IPS-NIHi7 (cell line): ENCODE measurements around the gene MEX3D.
"Not testable (repeated sequence)": the region's sequence is repeated elsewhere in the genome, so short reads cannot be mapped to it uniquely, and the experiment has no call there.

Experiments
- DNase-seq: peaks from one replicate; pipeline ENCODE4 v3.0.0; 2012; ENCODE audit warnings: mixed read lengths; ENCODE audit errors: extremely low spot score

The MEX3D gene

DNA sequence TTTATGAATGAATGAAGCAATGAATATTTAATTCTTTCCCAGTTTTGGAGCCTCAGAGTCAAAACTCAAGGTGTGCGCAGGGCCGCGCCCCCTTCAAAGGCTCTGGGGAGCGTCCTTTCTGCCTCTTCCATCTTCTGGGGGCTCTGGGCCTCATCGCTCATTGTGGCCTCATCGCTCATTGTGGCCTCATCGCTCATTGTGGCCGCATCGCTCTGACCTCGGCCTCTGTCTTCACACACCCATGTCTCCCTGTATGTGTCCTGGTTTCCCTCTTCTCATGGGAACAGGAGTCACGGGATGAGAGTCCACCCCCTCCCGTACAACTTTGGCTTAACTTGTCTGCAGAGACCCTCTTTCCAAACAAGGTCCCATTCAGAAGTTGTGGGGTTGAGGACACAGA lies 3.2 kb upstream of the MEX3D start:
- no peak for DNase-seq

DNA sequence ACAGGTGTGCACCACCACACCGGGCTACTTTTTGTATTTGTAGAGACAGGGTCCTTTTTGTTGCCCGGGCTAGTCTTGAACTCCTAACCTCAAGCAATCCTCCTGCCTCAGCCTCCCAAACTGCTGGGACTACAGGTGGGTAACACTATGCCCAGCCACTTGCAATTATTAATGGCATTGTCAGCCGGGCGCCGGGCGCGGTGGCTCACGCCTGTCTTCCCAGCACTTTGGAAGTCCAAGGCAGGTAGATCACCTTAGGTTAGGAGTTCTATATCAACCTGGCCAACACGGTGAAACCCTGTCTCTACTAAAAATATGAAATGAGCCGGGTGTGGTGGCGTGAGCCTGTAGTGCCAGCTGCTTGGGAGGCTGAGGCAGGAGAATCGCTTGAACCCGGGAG lies 2.7 kb upstream of the MEX3D start:
- DNase-seq, result no peak

DNA sequence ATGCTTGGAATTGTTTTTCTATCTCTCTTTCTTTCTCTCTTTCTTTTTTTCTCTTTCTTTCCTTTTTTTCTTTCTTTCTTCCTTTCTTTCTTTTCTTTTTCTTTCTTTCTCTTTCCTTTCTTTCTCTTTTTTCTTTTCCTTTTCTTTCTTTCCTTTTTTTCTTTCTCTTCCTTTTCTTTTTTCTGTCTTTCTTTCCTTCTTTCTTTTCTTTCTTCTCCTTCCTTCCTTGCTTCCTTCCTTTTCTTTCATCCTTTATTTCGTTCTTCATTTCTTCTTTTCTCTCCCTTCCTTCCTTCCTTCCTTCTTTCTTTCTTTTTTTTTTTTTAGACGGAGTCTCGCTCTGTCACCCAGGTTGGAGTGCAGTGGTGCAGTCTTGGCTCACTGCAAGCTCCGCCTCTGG lies 1.9 kb upstream of the MEX3D start:
- no peak for DNase-seq

DNA sequence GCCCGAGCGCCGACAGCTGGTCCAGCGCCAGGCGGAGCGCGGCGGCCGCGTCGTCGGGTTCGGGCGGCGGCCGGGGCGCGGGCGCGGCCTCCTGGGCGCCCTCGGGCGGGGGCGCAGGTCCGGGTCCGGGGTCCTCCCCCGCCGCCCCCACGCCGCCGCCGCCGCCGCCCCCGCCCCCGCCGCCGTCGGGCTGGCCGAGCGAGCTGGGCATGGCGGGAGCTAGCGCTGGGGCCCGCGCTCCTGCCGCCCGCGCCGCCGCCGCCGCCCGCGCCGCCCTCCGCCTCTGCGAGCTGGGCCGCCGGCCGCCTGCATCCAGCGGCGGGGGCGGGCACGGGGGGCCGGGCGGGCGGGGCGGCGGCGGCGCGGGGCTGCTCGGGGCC lies 287 bp downstream of the MEX3D start:
- DNase-seq, result no peak

DNA sequence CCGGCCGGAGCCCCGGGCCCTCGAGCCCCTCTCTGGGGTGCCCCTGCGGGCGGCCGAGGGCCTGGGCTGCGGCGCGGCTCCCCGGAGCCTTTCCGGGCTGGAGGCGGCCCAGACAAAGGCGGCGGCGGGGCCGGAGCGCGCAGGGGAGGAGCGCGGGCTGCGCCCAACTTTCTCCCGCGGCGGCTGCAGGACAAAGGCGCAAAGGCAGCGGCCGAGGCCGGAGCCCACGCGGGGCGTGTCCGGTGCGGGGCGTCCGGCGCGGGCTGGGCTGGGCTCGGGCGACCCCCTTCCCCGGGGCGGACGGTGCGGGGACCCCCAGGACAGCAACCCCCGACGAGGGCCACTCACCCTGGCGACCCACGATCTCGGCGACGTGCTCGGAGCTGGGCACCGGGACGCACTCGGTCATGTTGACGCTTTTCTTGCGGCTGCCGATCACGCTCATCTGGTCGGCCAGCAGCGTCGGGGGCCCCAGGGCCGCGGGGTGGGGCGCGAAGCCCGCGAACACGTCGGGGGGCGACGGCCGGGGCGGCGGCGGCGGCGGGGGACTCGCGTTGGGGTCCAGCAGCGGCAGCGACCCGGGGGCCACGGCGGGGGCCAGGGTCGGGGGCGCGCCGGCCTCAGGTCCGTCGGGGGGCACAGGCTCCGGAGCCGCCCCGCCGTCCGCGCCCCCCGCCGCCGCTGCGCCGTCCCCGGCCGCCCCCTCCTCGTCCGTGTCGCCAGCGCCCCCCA lies 843 bp downstream of the MEX3D start:
- DNase-seq, result no peak

DNA sequence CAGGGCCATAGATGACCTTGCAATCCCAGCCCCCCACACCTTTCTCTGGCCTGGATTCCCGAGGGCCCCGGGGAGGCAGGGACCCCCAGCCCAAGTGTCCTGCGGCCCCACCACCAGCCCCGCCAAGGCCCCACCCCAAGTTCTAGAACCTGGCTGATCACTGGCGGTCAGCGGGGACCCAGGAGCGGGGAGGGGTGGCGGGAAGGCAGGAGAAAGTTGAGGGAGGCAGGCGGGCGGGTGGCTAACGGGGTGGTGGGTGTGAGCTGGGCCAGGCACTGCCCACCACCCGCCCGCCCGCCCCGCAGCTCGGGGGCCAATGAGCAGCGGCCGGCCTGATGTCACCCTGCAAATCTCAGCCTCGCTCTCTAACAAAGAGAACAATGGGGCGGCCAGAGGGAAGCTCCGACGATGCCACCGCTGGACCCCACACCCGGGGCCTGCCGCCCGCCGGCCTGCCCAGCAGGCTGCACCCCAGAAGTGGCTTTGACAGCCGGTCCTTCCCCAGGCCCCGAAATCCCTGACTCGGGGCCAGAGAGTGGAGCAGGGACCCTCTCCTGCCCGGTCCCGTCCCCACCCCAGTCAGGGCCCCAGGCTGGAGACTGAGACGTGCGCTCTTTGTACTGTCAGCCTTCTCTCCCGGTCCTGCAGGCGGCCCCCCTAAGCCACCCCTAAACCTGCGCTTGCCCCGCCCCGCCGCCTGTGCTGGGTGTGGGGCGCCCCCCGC lies 1.6 kb downstream of the MEX3D start:
- peak; percentile 95 for DNase-seq

DNA sequence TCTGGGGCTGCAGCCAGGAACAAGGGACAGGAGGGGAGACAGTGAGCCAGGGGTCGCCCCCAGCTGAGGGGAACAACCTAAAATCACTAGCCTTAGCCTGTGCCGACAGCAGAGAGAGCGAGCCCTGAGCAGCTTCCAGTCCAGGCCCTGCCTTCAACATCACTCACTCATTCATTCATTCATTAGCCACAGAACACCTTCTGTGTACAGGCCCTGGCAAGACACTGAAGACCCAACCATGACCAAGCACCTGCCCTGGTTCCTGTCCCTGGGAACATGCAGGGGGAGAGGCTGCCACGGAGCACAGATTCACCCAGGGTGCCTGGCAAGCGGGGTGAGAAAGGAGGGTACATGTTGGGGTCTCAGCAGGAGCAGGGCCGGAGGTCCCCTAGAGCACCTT lies 4.9 kb downstream of the MEX3D start:
- no peak for DNase-seq

DNA sequence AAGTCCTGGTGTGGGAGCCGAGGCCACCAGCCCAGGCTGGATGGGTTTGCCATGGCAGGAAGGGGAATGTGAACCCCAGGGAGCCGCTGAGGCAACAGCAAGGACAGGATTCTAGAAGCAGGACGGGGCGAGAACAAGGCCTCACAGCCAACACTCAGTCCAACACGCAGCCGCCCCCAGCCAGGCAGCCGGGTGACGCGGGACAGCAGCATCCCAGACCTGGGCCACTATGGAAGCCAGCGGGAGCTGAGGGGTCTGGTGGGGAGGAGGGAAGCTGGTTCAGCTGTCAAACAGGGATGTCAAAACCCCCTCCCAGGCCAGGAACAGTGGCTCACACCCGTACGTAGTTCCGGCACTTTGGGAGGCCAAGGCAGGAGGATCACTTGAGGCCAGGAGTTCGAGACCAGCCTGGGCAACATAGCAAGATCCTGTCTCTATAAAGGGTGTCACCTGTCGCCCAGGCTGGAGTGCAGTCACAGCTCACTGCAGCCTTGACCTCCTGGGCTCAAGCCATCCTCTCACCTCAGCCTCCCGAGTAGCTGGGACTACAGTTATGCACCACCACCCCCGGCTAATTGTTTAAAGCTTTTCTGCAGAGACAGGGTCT lies 6.8 kb downstream of the MEX3D start:
- DNase-seq, result no peak

DNA sequence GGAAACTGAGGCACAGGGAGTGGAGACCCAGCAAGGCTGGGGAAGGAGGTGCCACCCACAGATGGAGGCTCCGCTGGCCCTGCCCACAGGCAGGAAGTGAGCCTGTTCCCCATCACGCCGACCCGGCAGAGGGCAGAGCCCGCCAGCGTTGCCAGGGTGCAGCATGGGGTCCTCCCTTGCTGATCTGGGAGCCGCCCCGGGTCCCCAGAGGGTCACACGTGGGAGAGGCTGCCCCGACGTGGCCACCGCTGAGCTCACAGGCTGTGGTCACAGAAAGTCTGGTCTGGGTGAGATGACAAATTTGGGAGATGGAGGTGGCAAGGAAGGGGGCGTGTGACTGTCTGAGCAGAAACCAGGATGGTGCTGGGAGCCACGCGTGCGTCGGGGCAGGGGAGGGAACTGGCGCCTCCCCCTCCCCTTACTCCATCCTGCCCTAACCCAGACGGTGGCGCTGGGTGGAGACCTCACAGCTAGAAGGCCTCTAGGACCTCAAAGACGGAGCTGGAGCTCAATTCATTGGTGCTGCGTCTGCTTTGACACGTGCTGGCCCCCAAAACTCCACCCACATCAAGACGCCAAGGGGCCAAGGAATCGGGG lies 7.7 kb downstream of the MEX3D start:
- no peak for DNase-seq

DNA sequence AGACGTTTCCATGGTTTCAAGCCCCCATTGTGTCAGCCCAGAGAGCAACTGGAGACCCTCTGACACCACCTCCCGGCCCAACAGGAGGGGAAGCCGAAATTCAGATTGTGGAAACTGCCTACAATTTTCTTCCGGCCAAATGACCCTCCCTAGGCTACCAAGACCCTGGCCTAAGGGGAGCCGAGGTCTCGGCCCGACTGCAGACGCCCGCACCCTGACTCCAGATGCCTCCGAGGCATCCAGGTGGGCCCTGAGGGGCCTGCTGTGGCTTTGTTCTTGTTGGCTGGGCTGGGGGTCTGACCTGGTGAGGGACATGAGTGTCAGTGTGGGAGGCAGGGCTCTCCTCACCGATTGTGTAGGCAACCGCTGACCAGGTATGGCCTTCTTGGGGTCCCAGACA lies 9.6 kb downstream of the MEX3D start:
- DNase-seq, result no peak

DNA sequence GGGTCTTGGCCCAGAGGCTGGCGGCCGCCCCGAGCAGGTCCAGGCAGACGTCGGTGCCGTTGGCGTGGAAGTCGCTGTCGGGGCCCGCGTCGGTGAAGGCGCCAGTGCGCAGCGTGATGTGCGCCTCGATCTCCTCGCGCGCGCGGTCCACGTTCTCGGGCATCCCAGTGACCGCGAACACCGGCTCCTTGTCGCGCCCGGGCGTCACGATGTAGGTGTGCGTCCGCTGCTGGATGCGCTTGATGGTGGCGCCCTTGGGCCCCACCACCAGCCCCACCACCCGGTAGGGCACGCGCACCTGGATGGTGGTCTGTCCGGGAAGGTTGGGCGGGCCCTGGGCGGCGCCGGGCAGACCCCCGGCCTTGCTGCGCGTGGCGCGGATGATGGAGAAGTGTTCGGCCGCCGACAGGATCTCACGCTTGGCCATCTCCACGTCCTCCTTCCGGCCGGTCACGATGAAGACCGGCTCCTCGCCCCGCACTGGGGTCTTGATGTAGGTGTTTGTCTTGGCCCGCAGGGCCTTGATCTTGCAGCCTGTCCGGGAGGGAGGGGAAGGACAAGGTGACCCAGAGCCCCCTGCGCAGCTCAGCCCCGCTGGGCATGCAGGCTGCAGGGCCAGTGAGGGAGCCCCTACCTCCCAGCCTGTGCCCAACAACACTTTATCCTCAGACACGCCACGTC lies 11.6 kb downstream of the MEX3D start:
- DNase-seq, result no peak

DNA sequence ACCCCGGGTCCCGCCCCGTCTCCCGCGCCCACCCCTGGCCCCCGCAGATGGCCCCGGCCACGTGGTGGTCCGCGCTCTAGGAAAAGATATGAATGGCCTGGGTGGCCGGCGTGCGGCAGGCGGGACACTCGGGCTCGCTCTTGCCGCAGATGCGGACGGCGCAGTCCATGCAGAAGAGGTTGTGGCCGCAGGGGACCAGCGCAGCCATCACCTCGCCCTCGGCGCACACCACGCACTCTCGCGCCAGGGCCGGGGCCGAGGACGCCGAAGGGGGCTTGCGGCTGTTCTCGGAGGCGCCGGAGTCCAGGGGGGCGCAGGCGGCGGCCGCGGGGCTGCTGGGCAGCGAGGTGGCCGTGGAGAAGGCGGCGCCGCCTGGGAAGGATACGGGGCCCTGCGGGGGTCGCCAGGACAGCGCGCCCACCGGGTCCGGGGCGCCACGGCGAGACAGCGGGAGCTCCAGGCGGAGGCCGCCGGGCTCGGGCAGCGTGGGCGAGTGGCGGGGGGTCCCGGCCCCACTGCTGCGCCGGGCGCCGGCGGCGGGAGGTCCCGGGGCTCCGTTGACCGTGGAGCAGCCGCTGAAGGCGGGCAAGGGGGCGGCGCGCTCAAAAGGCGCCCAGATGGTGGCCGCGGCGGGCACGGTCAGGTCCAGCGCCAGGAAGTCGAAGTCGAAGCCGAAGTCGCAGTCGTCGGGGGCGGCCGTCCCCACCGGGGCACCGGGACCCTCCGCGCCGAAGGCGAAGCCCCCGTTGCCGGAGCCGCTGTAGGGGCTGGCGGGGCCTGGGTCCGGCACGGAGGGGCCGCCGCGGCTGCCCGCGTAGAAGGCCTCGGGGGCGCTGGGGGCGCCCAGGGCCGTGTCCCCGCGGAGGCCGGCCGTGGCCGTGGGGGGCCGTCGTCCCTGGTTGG lies 12.4 kb downstream of the MEX3D start:
- DNase-seq, result no peak

DNA sequence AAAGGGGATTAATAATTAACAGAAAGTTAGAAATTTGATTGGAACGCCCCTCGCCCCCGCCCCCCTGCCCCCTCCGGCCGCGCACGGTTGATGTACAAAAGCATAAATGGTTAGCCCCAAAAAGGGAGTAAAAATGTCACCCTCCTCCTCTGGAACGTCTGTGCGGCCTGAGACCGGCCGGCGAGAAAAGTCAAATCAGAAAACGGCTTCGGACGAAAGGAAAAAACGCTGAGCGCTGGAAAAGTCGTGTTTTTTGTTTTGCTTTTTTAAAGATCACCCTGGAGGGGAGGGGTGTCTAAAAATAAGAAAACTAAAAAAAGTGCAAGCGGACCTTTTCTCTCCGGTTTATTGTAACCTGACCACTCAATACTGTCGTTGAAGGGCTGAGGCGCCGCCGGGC lies 13.2 kb downstream of the MEX3D start:
- DNase-seq, result no peak

DNA sequence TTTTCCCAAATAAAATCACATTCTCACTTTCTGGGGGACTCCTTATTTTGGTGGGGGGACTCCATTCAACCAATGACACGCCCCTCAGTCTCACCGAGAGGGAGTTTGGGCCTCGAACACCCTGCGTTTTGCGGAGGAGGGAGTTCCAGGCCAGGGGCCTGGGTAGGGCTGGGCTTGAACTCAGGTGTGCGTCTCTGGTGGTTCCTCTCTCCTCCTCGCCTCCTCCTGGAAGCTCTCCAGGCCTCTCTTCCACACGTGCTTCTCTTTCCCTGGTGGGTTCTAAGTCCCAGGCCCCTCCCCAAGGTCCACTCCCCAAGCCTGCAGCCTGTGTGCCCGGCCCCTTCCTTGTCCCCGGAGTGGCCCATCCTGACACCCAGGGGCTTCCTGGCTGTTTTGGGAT lies 14.7 kb downstream of the MEX3D start:
- no peak for DNase-seq

DNA sequence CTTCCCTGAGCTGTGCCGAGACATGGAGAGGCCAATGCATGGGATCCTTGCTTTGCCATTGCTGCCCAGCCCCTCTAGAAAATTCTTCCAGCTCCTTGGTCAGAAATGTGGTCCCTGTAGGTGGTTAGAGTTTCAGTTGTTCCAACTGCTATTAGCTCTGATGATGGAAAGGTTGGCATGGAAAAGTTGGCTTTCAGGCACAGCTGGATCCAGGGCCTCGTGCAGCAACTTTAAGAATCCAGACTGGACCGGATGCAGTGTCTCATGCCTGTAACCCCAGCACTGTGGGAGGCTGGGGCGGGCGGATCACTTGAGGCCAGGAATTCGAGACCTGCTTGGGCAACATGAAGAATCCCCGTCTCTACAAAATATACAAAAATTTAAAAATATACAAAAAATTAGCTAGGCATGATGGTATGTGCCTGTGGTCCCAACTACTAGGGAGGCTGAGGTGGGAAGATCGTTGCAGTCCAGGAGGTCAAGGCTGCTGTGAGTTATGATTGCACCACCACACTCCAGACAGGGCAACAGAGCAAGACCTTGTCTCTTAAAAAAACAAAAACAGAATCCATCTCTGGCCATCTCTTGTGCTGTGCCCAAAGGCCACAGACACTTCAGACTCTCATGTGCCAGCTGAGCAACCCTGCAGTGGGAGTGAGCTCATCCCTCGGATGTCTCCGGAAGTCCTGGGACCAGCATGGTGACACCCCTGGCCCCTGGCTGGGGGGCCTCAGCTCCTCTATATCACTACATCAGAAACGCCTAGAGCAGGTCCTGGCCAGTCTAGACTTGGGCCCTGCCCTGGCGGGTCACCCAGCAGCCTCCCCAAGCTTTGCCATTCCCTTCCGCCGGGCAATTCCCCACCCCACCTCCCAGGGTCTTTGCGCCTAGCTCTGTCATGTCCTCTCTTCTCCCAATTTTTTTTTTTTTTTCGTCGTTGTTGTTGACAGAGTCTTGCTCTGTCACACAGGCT lies 16.8 kb downstream of the MEX3D start:
- no peak for DNase-seq

DNA sequence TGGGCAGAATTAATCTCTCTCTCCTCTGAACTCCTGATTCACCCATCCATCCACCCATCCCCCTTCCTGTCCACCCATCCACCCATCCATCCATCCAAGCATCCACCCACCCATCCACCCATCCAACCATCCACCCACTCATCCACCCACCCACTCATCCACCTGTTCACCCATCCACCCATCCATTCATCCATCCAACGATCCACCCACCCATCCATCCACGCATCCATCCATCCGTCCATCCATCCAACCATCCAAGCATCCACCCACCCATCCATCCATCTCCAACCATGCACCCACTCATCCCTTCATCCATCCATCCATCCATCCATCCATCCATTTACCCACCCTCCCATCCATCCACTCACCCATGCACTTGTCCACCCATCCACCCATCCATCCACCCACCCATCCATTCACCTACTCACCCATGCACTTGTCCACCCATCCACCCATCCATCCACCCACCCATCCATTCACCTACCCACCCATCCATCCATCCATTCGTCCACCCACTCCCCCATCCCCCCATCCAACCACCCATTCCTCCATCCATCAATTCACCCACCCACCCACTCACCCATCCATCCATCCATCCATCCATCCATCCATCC lies 18.7 kb downstream of the MEX3D start:
- DNase-seq, result no peak

DNA sequence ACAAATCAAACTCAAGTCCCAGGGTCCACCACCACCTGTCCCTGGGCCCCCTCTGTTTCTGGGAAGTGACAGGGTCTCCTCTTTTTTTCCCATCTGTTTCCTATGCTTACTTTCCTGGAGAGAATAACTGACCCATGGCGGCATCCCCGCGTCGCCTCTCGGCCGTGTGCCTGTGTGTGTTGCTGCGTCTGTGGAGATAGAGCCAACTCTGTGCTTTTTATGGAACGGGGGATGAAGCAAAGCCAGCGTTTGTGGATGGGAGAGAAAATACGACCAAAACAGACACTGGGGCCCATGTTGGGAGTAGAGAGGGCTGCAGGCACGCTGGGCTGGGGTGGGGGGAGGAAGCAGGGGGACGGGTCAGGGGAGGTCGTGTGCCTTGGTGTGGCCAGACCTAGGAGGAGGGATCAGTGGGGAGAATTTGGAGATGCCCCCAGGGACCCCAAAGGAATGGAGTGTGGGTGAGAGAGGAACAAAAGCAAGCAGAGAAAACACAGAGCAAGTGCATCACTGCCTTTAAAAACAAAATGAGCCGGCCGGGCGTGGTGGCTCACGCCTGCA lies 27.7 kb downstream of the MEX3D start:
- DNase-seq, result no peak

DNA sequence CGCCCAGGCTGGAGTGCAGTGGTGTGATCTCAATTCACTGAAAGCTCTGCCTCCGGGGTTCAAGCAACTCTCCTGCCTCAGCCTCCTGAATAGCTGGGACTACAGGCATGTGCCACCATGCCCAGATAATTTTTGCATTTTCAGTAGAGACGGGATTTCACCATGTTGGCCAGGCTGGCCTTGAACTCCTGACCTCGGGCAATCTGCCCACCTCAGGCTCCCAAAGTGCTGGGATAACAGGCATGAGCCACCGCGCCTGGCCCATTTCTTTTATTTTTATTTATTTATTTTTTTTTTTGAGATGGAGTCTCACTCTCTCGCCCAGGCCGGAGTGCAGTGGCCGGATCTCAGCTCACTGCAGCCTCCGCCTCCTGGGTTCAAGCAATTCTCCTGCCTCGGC lies 28.4 kb downstream of the MEX3D start:
- DNase-seq, result not testable (repeated sequence)

DNA sequence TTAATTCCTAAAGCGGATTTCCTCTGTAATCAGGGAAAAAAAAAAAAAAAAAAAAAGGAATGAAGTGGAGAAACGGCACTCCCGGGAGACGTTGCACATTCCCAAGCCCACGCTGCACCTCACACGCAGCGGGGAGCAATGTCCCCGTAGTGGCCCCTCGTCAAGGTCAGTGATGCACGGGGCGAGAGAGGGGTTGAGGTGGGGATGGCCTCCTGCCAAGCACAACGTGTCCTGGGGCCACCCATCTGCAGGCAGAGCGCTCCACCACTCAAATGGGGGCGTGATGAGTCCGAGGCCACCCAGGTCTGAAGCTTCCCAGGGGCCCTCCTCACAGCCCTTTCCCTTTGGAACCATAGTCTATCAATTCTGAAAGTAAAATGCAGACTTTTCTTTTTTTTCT lies 29.1 kb downstream of the MEX3D start:
- DNase-seq, result no peak
